Lower lobe of right lung (tissue), 2 donors: ENCODE measurements around the gene TIMM13. TPM values are rescaled to one million over a fixed set of nuclear protein-coding genes. Genes with fewer than 3 reads are reported as not detected.
"Not testable (repeated sequence)": the region's sequence is repeated elsewhere in the genome, so short reads cannot be mapped to it uniquely, and the experiment has no call there.

Experiments used
- ATAC-seq, 2 donors: fragments of 200-7000 bp; cut with Tn5 transposase; one replicate each; pipeline ENCODE4 v1.9.1; 2020 to 2022; ENCODE audit warnings: mild to moderate bottlenecking in 2 of 2, moderate library complexity in 2 of 2
- DNase-seq: peaks from one replicate; pipeline ENCODE4 v3.0.0-alpha.2; 2020
- H3K27ac ChIP-seq: fragments of 200-600 bp; one replicate; pipeline ENCODE4 v1.8.0; 2022
- H3K27me3 ChIP-seq: fragments of 200-600 bp; one replicate; pipeline ENCODE4 v1.8.0; 2022; ENCODE audit warnings: low read depth
- H3K36me3 ChIP-seq: fragments of 200-600 bp; one replicate; pipeline ENCODE4 v1.8.0; 2022; ENCODE audit warnings: mild to moderate bottlenecking
- H3K4me1 ChIP-seq: fragments of 200-600 bp; one replicate; pipeline ENCODE4 v1.8.0; 2022
- H3K4me3 ChIP-seq: fragments of 200-600 bp; one replicate; pipeline ENCODE4 v1.8.0; 2022; ENCODE audit warnings: mild to moderate bottlenecking
- H3K9me3 ChIP-seq: fragments of 200-600 bp; one replicate; pipeline ENCODE4 v1.8.0; 2022
- CTCF ChIP-seq: fragments of 200-600 bp; IDR thresholded peaks from one replicate; pipeline ENCODE4 v1.8.0; 2022; ENCODE audit warnings: antibody characterized with exemption, mild to moderate bottlenecking
- intact Hi-C: fragments of 100-400 bp; cut with DNase I; formaldehyde crosslinking; loops from one replicate; pipeline ENCODE4 v1.11.0; 2022
- total RNA-seq: library from RNA; stranded (reverse); fragmentation: NEBNext Ultra II Directional; extraction: Animal tissue kit (Norgen Biotek cat#: 25700); gene quantifications from one replicate; pipeline ENCODE4 v1.2.1, GENCODE V29; 2021
- donor health status: DM: no; HTN: yes; CAD: no; lungs with severe emphysema.

The TIMM13 gene
- total RNA-seq, 1 donor from 2014 or later, result 53.3 TPM

GRCh38 chr19:2423071-2423914, 4.1 kb downstream of the TIMM13 start:
- intact Hi-C loops, result no loop called here
- DNase-seq (no peak), ATAC-seq (no peak)
- Histone ChIP-seq H3K4me3 (no peak overlapping the region), H3K27ac (no peak overlapping the region), H3K9me3 (no peaks in the 10 kb centered on the region), H3K27me3 (no peaks in the 10 kb centered on the region), H3K4me1 (peaks cover 22% of the 10 kb centered on the region), H3K36me3 (peaks cover 14% of the 10 kb centered on the region)
- TF ChIP-seq CTCF, result no peak

- TF ChIP-seq CTCF, result no peak
- no peaks in the 10 kb centered on the region for H3K9me3 ChIP-seq
- H3K27me3 ChIP-seq, result no peaks in the 10 kb centered on the region
- intact Hi-C loops, result no loop called here
- DNase-seq (no peak), ATAC-seq (no peak)
- H3K4me3 ChIP-seq, result no peak overlapping the region
- peaks cover 14% of the 10 kb centered on the region for H3K36me3 ChIP-seq
- H3K27ac ChIP-seq, result no peak overlapping the region
- H3K4me1 ChIP-seq, result peaks cover 15% of the 10 kb centered on the region
Observed at GRCh38 chr19:2421581-2422306, 5.6 kb downstream of the TIMM13 start.

DNA sequence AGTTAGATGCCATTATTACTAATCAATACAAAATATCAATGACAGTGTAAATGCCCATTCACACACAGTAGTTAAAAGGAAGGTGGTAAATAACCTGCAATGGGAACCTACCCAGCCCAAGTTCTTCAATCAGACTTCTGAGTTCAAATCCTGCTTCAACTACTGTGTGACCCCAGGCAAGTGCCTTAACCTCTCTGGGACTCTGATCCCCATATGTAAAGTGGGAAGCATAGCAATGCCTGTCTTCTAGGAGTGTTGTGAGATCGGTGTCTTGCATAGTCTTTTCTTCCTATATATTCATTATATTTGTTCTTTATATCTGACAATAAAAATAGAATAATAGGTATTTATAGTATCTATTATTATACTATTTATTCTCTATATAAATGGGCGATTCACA, 6.9 kb downstream of the TIMM13 start:
- Histone ChIP-seq H3K9me3 (no peaks in the 10 kb centered on the region), H3K36me3 (peaks cover 5% of the 10 kb centered on the region), H3K4me3 (no peak overlapping the region), H3K27ac (no peak overlapping the region), H3K4me1 (peaks cover 3% of the 10 kb centered on the region), H3K27me3 (no peaks in the 10 kb centered on the region)
- TF ChIP-seq CTCF, result no peak
- intact Hi-C loops, result no loop called here
- DNase-seq (no peak), ATAC-seq (no peak)

DNA sequence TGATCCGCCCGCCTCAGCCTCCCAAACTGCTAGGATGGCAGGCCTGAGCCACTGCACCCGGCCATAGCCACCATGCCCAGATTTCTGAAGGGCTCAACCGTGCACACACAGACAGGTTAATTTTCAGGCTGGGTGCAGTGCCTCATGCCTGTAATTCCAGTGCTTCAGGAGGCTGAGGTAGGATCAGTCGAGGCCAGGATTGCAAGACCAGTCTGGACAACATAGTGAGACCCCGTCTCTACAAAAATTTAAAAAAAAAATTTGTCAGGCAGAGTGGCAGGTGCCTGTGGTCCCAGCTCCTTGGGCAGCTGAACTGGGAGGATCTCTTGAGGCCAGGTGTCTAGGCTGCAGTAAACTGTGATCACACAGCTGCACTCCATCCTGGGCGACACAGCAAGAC, 7.6 kb downstream of the TIMM13 start:
- no peak for DNase-seq
- H3K9me3 ChIP-seq, result no peaks in the 10 kb centered on the region
- intact Hi-C loops, result no loop called here
- peaks cover 2% of the 10 kb centered on the region for H3K36me3 ChIP-seq
- ATAC-seq, result no peak
- no peaks in the 10 kb centered on the region for H3K4me1 ChIP-seq
- no peak overlapping the region for H3K27ac ChIP-seq
- no peak overlapping the region for H3K4me3 ChIP-seq
- no peaks in the 10 kb centered on the region for H3K27me3 ChIP-seq
- no peak for TF ChIP-seq CTCF

- Histone ChIP-seq H3K27me3 (no peaks in the 10 kb centered on the region), H3K27ac (no peak overlapping the region), H3K9me3 (no peaks in the 10 kb centered on the region), H3K36me3 (no peaks in the 10 kb centered on the region), H3K4me1 (no peaks in the 10 kb centered on the region), H3K4me3 (no peak overlapping the region)
- ATAC-seq, result no peak
- no peak for DNase-seq
- intact Hi-C loops, result no loop called here
- TF ChIP-seq CTCF, result no peak
Observed at GRCh38 chr19:2417881-2418406, 9.4 kb downstream of the TIMM13 start.

DNA sequence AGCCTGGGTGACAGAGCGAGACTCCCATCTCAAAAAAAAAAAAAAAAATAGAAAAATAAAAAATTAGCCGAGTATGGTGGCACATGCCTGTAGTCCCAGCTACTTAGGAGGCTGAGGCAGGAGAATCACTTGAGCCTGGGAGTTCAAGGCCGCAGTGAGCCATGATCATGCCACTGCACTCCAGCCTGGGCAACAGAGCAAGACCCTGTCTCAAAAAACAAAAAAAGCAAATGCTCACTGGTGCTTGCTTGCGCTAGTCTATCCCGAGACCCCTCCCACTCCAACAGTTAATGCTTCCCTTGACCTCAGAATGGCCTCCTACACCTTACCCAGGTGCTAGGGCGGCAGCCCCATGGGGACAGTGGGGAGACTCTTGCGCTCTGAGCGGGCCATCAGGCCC, 9.9 kb downstream of the TIMM13 start:
- ATAC-seq, H3K4me1 ChIP-seq, H3K4me3 ChIP-seq, H3K36me3 ChIP-seq, H3K27me3 ChIP-seq, H3K27ac ChIP-seq, H3K9me3 ChIP-seq, DNase-seq, intact Hi-C loops: not testable (repeated sequence)
